GM04503 (cell line): ENCODE measurements around the gene ICA1L.

Source experiments
- DNase-seq: peaks from one replicate; pipeline ENCODE4 v3.0.0-alpha.2; 2012; ENCODE audit warnings: low read depth

ICA1L gene

GRCh38 chr2:202782940-202783558 is 88.5 kb downstream of the ICA1L start:
- no peak for DNase-seq

DNA sequence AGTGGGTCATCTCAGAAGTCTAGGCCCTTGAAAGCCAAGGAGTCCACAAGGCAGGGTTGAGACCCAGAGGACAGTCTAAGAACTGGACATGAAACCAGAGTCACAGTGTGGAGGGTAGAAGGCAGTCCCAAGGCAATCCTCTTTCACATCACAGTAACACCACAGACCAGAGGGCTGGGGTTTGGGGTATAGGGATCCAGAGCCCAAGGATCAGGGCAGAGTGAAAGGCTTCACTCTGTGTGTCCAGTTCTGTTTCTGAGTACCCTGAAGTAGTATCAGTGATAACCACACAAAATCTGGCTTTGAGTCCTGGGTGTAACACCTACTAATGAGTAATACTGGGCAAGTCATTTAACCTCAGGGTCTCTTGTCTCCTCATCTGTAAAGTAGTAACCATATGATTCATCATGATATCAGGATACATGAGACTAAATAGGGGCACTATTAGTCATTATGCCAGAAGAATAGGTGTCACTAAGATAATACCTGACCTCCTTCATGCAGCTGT is 91.0 kb downstream of the ICA1L start:
- DNase-seq = no peak

DNA sequence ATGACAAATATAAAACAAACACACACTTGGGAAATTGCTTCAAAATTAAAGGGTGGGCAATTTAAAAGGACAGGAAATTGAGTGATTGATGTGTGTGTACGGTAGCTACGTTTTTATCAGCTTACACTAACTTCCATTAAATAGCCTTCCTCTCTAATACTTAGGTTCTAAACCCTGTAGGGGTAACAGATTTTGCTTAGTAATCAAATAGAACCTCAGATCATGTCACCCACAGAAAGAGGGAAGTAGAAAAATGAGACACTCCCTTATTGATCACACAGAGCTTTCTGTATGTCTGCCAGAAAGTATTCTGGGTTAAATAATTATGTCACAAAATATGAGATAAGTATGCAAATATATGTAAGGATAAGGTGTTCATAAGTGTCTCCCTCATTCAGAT is 93.3 kb downstream of the ICA1L start:
- no peak for DNase-seq

- DNase-seq = no peak
Observed at GRCh38 chr2:202774104-202774503, 97.5 kb downstream of the ICA1L start.

DNA sequence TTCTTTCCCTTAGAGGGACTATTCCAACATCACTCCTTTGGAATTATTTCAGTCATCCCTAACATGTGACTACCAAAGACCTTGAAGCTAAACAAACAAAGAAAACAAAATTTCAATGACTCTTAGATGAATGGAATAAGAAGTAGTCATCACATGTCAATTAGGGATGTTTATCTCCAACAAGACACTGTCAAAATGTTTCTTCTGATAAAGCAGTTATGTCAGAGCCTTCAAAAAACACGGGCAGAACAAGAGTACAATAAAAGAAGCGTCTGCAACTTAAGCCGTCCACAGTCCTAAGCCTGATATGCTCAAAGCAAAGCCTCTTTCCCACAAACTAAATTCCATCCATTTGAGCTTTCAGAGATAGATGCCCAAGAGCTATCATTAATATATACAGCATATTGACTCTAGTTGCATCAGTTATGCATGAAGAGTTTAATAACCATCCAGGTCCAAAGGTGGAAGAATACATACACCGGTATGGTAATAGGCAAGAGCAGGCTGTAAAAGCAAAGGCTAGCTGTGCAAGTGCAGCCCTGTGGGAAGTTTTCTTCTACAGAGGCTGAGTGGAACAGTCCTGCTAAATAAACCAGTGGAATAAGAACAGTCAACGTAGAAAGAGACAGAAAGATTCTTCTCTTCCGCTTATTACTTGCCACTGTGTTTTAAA is 98.1 kb downstream of the ICA1L start:
- DNase-seq = no peak

GRCh38 chr2:202771741-202772460 is 99.7 kb downstream of the ICA1L start:
- no peak for DNase-seq

DNA sequence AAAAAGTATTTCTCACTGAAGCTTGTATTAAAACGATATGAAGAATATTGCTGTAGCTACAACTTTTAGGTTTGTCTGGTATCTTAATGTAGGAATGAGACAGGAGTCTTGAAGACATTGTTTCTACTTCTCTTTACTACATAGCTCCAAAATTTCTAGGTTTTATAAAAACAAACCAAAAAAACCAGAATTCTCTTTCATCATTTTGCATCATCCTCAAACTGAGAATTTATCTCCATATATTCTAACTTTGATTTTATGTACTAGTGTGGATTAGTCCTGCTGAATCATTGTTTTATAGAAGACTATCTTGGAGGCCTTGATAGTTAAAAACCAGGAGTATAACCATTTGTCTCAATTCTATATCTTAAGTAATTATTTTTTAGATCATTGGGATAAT is 100.2 kb downstream of the ICA1L start:
- no peak for DNase-seq

- no peak for DNase-seq
Observed at GRCh38 chr2:202769201-202769600, 102.4 kb downstream of the ICA1L start.

DNA sequence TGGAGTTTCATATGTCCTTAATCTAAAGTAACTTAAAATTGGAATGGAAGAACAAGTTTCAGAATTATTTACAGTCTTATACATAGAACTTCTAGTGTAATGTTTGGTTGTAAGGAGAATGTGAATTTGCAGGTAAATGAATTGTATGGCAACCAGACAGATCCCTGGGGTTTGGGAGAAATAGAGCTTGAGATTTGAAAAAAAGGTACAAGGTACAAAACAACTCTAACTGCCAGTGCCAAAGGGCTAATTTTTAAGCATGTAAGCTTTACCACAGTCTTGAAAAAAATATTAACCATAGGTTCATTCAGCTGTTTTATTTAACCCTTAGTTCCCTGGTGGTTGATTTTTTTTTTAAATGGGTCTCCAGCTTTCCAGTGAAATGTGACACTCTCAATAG is 103.3 kb downstream of the ICA1L start:
- no peak for DNase-seq

DNA sequence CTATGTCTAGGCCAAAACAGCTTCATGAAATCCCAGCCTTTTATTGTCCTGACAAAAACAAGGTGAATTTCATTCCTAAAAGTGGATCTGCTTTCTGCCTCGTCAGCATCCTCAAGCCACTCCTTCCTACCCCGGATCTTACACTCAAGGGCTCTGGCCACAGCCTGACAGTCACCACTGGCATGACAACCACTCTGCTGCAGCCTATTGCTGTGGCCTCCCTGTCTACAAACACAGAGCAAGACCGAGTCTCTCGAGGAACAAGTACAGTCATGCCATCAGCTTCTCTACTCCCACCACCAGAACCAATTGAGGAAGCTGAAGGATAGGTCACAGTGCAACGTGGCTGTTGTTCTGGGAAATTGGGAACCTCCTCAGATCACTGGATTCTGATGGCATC is 106.1 kb downstream of the ICA1L start:
- no peak for DNase-seq

DNA sequence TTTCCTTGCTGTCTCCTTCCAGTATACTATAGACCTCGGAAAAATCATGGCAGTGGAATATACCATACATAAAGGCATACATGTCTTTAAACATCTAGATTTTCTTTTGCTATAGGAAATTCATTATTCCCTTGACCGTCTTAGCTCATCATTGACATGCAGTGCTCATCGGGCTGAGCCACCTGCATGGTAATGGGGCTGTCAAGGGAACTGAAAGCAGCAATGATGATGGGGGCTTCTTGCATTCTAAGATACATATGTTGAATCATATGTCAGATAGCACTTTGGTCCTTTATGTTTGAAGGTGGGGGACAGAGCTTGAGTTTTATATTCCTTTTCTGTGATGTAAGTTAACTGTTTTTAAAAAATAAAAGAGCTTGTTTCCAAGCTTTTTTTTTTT is 106.6 kb downstream of the ICA1L start:
- DNase-seq = no peak

DNA sequence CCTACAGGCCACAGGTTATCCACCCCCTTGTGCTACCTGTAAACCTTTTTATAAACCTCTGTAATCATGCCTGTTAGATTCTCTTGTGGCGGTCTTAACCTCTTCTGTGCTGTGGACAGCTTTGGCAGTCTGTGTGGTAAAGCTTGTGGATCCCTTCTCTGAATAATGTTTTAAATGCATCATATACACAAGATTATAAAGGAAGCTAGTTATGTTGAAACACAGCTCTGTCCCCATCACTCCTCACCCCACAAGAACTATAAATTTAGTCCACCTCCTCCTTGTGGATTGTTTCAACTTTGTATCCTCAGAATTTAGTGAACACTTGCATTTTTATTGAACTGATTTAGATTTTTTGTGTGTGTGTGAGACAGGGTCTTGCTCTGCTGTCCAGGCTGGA is 107.7 kb downstream of the ICA1L start:
- DNase-seq = no peak

GRCh38 chr2:202762556-202762955 is 109.0 kb downstream of the ICA1L start:
- no peak for DNase-seq

- no peak for DNase-seq
Observed at GRCh38 chr2:202760848-202761247, 110.7 kb downstream of the ICA1L start.

DNA sequence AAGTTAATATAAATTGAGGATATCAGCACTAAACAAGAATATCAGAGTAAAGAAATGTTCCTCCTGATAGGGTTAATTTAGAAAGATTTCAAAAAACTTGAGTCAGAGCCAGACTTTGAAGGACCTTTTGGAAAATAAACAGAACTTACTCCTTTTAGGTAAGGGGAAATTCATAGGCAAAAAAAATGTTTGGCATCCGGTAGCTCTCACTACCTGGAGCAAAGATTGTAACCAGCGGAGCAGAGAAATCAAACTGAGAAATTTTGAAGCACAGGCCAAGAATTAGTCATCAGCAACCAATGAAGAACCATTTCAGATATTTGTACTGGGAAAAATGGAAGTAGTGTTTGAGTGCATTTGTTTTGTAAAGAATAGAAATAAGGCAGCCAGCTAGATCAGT is 113.0 kb downstream of the ICA1L start:
- DNase-seq = no peak

GRCh38 chr2:202758128-202758527 is 113.4 kb downstream of the ICA1L start:
- DNase-seq = no peak

DNA sequence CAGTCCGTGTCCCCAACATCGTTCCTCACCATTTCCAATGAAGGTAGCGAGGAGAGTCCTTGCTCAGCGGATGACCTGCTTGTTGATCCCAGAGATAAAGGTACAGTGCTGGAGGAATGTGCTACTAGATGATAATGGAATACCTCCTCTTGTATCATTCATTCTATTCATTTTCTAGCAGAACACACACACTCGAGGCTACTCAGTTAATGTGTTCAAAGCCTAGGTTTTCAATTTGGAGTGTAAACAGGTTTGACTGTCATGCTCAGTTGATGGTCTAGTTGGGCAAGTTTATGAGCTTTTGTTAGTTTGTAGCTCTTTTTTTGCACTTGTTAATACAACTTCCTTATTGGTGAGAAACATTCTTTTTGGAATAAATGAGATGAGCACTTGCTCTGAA is 114.2 kb downstream of the ICA1L start:
- no peak for DNase-seq

DNA sequence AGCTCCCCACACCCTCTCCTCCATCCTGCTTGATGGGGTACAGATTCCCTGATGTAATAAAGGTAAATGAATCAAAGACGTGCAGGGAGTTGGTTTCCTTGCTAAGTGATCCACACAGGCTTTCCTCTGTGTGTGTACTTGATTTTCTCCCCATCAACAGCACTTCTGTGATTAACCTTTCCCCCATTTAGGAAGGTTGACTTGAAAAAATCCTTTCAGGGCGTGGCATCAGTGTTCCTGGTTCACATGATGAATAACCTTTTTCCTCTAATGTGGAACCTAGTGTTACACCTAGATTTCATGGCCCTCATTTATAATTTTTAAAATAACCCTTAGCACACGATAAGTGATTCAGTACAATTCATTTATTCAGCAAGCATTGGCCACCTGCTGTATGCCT is 115.0 kb downstream of the ICA1L start:
- DNase-seq = no peak

DNA sequence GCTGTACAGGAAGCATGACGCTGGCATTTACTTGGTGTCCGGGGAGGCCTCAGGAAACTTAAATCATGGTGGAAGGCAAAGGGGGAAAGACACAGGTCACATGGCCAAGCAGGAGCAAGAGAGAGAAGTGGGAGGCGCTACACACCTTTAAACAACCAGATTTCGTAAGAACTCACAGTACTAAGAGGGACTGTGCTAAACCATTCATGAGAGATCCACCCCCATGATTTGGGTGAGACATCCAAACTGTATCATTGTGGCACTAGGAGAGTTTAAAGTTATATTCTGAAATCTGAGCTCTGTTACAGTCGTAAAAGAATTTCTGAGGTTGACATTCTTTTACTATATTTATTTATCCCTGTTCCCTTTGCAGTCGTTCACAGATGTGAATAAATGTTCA is 116.6 kb downstream of the ICA1L start:
- no peak for DNase-seq

- no peak for DNase-seq
Observed at GRCh38 chr2:202752071-202752470, 119.5 kb downstream of the ICA1L start.

DNA sequence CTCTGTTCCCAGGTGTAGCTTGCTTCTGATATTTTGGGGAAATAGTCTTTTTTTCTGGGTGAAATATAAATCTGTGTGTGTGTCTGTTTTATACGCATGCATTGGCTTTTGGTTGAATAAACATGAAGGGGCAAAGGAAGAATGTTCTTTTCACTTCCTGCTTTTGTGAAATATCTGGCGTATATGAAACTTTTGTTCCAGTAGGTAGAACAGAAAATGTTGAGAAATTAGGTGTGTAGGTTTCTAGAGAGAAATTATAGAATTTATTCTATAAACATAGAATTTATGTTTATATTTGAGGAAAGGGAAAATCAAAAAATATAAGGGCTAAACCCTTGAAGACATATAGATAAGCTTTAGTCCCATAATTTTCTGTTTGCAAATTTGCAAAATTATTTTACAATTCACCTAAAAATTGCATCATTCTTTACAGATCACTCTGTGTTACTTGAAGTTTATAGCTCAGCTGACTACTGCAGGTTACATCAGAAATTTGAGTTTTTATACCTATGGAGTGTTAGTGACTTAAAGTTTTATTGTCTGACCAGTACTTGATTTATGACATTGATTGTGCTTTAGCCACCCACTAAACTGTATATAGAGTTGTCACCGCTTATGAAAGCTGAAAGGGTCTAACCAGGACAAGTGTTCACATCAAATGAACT is 120.7 kb downstream of the ICA1L start:
- no peak for DNase-seq

DNA sequence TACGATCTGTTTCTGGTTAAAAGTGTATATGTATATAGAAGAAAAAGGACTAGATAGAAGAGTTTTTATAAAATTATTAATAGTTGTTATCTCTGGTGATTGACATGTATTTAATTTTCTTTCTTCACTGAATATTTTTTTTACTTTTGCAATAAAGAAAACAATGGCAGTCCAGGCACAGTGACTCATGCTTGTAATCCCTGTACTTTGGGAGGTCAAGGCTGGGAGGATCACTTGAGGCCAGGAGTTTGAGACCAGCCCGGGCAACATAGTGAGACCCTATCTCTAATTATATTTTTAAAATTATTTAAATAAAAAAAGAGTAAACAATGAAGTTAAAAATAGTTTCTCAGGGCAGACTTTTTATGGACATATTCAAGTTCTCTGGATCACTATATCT is 122.1 kb downstream of the ICA1L start:
- no peak for DNase-seq

DNA sequence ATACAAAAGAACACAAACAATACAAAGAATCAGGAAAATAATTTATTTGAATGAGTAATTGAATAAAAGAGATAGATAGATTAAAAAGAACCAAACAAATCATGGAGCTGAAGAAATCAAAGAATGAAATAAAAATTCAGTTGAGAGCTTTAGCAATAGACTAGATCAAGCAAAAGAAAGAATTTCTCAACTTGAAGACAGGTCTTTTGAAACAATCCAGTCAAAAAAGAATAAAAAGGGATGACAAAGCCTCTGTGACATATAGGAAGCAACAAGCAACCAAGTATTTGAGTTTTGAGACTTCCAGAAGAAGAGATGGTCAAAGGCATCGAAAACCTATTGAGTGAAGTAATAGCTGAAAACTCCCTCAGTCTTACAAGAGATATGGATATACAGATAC is 128.0 kb downstream of the ICA1L start:
- no peak for DNase-seq
